ENCODE data around the gene TUBA3D.
"Not testable (repeated sequence)": the region's sequence is repeated elsewhere in the genome, so short reads cannot be mapped to it uniquely, and the experiment has no call there.

DNA sequence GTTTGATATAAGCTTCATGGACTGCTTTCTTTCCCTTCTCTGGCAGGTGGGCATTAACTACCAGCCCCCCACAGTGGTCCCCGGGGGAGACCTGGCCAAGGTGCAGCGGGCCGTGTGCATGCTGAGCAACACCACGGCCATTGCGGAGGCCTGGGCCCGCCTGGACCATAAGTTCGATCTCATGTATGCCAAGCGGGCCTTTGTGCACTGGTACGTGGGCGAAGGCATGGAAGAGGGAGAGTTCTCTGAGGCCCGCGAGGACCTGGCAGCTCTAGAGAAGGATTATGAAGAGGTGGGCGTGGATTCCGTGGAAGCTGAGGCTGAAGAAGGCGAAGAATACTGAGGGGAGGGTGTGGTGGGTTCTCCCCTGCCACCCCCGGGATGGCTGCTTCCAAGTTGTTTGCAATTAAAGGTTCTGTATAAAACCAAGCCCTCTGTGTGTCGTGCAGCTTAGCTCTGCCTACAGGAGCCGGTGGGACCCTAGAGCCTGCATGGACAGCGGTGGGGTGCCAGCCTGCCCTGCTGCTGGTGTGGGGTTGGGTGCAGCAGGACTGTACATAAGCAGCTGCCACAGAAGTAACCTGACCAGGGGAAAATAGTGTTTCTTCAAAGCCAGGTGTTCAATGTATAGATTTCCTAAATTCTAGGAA is 6.7 kb downstream of the TUBA3D start:
- TF ChIP-seq, protein P1, sequence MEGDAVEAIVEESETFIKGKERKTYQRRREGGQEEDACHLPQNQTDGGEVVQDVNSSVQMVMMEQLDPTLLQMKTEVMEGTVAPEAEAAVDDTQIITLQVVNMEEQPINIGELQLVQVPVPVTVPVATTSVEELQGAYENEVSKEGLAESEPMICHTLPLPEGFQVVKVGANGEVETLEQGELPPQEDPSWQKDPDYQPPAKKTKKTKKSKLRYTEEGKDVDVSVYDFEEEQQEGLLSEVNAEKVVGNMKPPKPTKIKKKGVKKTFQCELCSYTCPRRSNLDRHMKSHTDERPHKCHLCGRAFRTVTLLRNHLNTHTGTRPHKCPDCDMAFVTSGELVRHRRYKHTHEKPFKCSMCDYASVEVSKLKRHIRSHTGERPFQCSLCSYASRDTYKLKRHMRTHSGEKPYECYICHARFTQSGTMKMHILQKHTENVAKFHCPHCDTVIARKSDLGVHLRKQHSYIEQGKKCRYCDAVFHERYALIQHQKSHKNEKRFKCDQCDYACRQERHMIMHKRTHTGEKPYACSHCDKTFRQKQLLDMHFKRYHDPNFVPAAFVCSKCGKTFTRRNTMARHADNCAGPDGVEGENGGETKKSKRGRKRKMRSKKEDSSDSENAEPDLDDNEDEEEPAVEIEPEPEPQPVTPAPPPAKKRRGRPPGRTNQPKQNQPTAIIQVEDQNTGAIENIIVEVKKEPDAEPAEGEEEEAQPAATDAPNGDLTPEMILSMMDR (IDR thresholded peaks at IDR 0.05): not testable (repeated sequence)
- not testable (repeated sequence) for TF ChIP-seq POLR2A (IDR thresholded peaks at IDR 0.05)

Measured in heart left ventricle (tissue), 13 donors.